AG04450 (cell line): Measurements from ENCODE around the gene SLC66A2. TPM values are rescaled to one million over a fixed set of nuclear protein-coding genes. Genes with fewer than 3 reads are reported as not detected.

Source experiments
- CTCF ChIA-PET: fragments of 300-600, 350-600 bp; formaldehyde crosslinking; extraction: SDS; loops from one replicate; lab custom pipeline; 2022; ENCODE audit warnings: antibody characterized with exemption, inconsistent platforms; lab: Charles Lee
- POLR2A ChIA-PET: fragments of 350-600 bp; formaldehyde crosslinking; extraction: SDS; loops from one replicate; lab custom pipeline; 2021; ENCODE audit warnings: antibody characterized with exemption, inconsistent platforms; lab: Yijun Ruan, JAX
- DNase-seq: peaks from one replicate; pipeline ENCODE4 v3.0.0-alpha.2; 2011; ENCODE audit warnings: low read depth, low spot score
- H3K27ac ChIP-seq: one replicate; pipeline ENCODE4 v1.5.1; 2012; ENCODE audit warnings: low read depth, low read length, control low read depth
- H3K27me3 ChIP-seq: one replicate; pipeline ENCODE4 v1.6.0; 2012; ENCODE audit warnings: low read length; ENCODE audit not compliant: control insufficient read depth, insufficient read depth
- H3K4me3 ChIP-seq: 2 replicates; pipeline ENCODE4 v1.5.1; 2011; ENCODE audit warnings: mild to moderate bottlenecking, low read depth, low read length, control low read depth
- H3K9me3 ChIP-seq: 2 replicates; pipeline ENCODE4 v1.5.1; 2012; ENCODE audit warnings: low read length; ENCODE audit not compliant: control insufficient read depth, insufficient read depth
- CTCF ChIP-seq: IDR thresholded peaks from 2 replicates; pipeline ENCODE4 v1.5.1; 2011; ENCODE audit warnings: low read depth, low read length, control low read depth, inconsistent platforms
- polyA plus RNA-seq: library from polyadenylated mRNA; depleted of rRNA; stranded (reverse); fragments of >200 nt; gene quantifications from 2 replicates; pipeline ENCODE4 v1.2.3, GENCODE V29; 2011

Gene SLC66A2
- polyA plus RNA-seq, 1 experiment, result 13.9 TPM

DNA sequence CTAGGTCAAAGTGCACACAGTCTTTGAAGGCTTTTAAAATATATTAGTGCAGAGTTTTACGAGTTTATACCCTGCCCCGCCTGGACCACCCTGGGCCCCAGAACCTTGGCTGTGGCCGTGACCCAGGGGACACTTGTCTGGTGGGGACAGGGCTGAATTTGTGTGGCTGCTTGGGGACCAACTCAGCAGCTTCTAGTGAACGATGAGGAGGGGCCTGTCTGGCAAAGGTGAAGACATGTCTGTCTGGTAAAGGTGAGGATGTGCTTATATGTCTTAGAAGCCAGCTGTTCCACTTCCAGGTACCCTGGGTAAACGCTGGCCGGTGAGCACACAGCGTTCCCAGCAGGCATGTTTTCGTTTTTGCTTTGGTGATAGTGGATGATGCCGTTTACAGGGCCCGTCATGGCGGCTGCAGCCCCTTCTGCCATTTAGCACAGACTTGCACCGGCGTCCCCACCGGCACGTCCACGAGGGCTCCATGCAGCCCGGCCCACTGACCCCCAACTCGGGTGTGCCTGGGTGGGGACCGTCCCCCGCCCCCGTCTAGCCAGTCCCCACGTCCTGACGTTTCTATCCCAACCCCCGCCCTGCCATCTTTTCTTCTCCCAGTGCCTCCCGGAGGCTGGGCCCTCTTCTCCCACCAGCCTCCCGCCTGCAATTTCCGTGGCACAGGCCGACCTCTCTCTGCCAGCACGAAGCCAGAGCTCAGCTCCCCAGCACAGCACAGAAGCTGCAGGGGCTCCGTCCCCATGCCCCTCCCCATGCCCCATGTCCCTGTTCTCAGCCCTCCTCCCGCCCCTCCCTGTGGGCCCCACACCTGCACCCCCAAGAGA is 67.8 kb downstream of the SLC66A2 start:
- Histone ChIP-seq H3K4me3 (no peak overlapping the region), H3K27me3 (peaks cover 2% of the 10 kb centered on the region), H3K27ac (no peak overlapping the region), H3K9me3 (peaks cover 57% of the 10 kb centered on the region)
- TF ChIP-seq CTCF, result no peak
- DNase-seq, result no peak
- CTCF ChIA-PET, result no interaction called here
- POLR2A ChIA-PET, result no interaction called here

DNA sequence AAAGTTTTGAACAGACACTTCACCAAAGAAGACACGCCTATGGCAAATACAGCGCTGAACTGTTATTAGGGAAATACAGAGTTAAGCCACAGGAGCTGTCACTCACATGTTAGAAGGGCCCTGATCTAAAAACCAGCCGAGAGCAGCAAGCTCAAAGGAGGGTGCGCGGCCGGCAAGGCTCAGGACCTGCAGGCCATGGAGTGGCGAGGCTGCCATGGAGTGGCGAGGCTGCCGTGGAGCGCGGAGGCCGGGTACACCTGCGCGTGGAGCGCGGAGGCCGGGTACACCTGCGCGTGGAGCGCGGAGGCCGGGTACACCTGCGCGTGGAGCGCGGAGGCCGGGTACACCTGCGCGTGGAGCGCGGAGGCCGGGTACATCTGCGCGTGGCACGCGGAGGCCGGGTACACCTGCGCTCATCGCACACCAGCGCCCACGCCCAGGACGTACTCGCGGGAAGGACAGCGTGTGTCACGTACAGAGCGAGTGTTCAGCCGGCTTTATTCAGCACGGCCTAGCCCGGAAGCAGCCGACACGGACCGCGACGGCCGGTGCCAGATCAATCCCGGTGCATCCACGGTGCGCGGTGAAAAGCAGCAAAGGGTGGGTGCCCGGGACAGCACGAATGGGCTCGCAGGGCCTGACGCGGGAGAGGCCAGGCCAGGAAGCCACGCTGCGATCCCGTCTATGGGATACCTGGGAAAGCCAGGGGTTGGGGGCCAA is 68.8 kb downstream of the SLC66A2 start:
- H3K27me3 ChIP-seq, result peaks cover 2% of the 10 kb centered on the region
- H3K9me3 ChIP-seq, result peaks cover 49% of the 10 kb centered on the region
- ChIA-PET CTCF (no interaction called here), POLR2A (no interaction called here)
- no peak for DNase-seq
- no peak overlapping the region for H3K27ac ChIP-seq
- no peak overlapping the region for H3K4me3 ChIP-seq
- TF ChIP-seq CTCF, result no peak

GRCh38 chr18:79881695-79882094 is 69.8 kb downstream of the SLC66A2 start:
- ChIA-PET CTCF (no interaction called here), POLR2A (no interaction called here)
- Histone ChIP-seq H3K9me3 (peaks cover 41% of the 10 kb centered on the region), H3K27ac (no peak overlapping the region), H3K4me3 (no peak overlapping the region), H3K27me3 (peaks cover 6% of the 10 kb centered on the region)
- TF ChIP-seq CTCF, result no peak
- DNase-seq, result no peak

GRCh38 chr18:79879566-79879965 is 71.9 kb downstream of the SLC66A2 start:
- CTCF ChIA-PET, result no interaction called here
- DNase-seq, result no peak

More at GRCh38 chr18:79879566-79879965, 71.9 kb downstream of the SLC66A2 start:
- H3K4me3 ChIP-seq, result no peak overlapping the region
- peaks cover 11% of the 10 kb centered on the region for H3K27me3 ChIP-seq
- TF ChIP-seq CTCF, result no peak
- H3K9me3 ChIP-seq, result peaks cover 27% of the 10 kb centered on the region
- H3K27ac ChIP-seq, result no peak overlapping the region
- POLR2A ChIA-PET, result no interaction called here
